ENCODE measurements around the gene ANOS1.

ANOS1 gene

GRCh38 chrX:8731559-8732395 lies at the start of gene ANOS1:
Gene ANOS1 (minus strand): TSS chrX:8732137. CDS start chrX:8732036, 101 bp downstream.
- DNase-seq = peak; percentile 20

- DNase-seq = no peak
Measured at GRCh38 chrX:8773117-8773516, 41.2 kb upstream of the ANOS1 start.

- peak; percentile 12 for DNase-seq
Measured at GRCh38 chrX:8760021-8760420, 28.1 kb upstream of the ANOS1 start.

GRCh38 chrX:8758706-8759105 lies 26.8 kb upstream of the ANOS1 start:
- DNase-seq = peak; percentile 27

- DNase-seq = peak; percentile 57
Measured at GRCh38 chrX:8757609-8758389, 25.9 kb upstream of the ANOS1 start.

- no peak for DNase-seq
Measured at GRCh38 chrX:8755813-8756212, 23.9 kb upstream of the ANOS1 start.

GRCh38 chrX:8755116-8755515 lies 23.2 kb upstream of the ANOS1 start:
- DNase-seq = no peak

GRCh38 chrX:8749697-8750096 lies 17.8 kb upstream of the ANOS1 start:
- DNase-seq = no peak

GRCh38 chrX:8748855-8749254 lies 16.9 kb upstream of the ANOS1 start:
- peak; percentile 24 for DNase-seq

GRCh38 chrX:8743126-8743732 lies 11.3 kb upstream of the ANOS1 start:
- peak; percentile 28 for DNase-seq

GRCh38 chrX:8741981-8742380 lies 10.0 kb upstream of the ANOS1 start:
- no peak for DNase-seq

- DNase-seq = peak; percentile 31
Measured at GRCh38 chrX:8738588-8739189, 6.8 kb upstream of the ANOS1 start.

GRCh38 chrX:8737883-8738282 lies 5.9 kb upstream of the ANOS1 start:
- DNase-seq = no peak

- DNase-seq = no peak
Measured at GRCh38 chrX:8730812-8731558, 952 bp downstream of the ANOS1 start.

GRCh38 chrX:8729811-8730210 lies 2.1 kb downstream of the ANOS1 start:
- DNase-seq = no peak

GRCh38 chrX:8728932-8729535 lies 2.9 kb downstream of the ANOS1 start:
- DNase-seq = no peak

- no peak for DNase-seq
Measured at GRCh38 chrX:8726031-8726652, 5.8 kb downstream of the ANOS1 start.

GRCh38 chrX:8724300-8724699 lies 7.6 kb downstream of the ANOS1 start:
- no peak for DNase-seq

GRCh38 chrX:8721536-8721935 lies 10.4 kb downstream of the ANOS1 start:
- no peak for DNase-seq

- DNase-seq = no peak
Measured at GRCh38 chrX:8720136-8720535, 11.8 kb downstream of the ANOS1 start.

- no peak for DNase-seq
Measured at GRCh38 chrX:8717354-8717753, 14.6 kb downstream of the ANOS1 start.

- DNase-seq = no peak
Measured at GRCh38 chrX:8714164-8714563, 17.8 kb downstream of the ANOS1 start.
